Stimulated activated CD8-positive, alpha-beta memory T cell treated with anti-CD3 and anti-CD28 coated beads, Interleukin-7, amount 100 ng/mL, for 48 hours (primary cell): ENCODE results near the gene GCNT2.
"Not testable (repeated sequence)": the region's sequence is repeated elsewhere in the genome, so short reads cannot be mapped to it uniquely, and the experiment has no call there.

Source experiments
- DNase-seq, 2 donors: peaks; one replicate each; pipeline ENCODE4 v3.0.0-alpha.2; 2020; ENCODE audit warnings: low read depth in 1 of 2; ENCODE audit errors: extremely low read depth in 1 of 2

GCNT2 gene

DNA sequence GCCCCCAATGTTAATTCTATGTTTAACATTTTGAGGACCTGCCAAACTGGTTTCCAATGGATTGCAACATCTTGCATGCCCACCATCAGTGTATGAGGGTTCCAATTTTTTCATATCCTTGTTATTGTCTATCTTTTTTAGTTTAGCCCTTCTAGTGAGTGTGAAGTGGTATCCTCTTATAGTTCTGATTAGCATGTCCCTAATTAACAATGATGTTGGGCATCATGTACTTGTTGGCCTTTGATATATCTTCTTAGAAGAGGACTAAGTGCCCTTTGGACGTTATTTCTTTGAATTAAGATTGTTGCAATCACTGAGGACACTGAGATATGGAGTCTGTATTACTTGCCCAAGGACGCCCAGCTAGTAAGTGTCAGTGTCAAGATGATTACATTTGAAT is 22.3 kb downstream of the GCNT2 start:
- no peak for DNase-seq

DNA sequence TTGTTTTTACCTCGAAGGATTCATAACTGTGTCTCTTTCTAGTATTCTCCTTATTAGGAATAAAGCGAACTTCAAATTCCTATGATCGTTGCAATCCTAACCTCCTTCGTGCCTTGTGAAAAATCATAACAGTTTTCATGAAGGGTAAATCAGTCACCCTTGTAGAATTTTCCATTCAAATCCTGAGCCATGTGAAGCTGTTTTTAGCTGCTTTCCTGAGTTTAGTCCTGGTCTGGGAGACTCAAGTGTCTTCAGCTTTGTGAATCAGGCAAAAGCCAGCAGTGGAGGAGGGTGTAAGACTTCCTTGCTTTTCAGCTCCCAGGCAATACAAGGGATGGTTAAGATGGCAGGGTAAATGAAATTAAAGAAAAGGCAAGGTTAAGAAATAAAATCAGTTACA is 24.3 kb downstream of the GCNT2 start:
- DNase-seq = no peak

DNA sequence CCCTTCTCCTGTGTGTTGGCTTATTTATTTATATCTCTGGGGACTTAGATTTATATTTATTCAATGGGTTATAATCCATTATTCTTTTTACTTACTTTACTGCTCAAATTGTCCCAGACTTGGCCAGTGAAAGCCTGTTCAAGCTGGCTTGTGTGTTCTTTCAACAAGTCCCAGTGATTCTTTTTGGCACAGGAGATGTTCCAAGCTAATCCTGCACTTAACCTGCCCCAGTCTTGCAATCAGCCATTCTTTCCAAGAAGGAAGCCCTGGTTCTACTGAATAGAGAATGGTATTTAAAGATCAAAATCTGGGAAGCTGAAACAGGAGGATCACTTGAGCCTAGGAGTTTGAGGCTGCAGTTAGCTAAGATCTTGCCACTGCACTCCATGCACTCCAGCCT is 26.7 kb downstream of the GCNT2 start:
- DNase-seq = no peak

DNA sequence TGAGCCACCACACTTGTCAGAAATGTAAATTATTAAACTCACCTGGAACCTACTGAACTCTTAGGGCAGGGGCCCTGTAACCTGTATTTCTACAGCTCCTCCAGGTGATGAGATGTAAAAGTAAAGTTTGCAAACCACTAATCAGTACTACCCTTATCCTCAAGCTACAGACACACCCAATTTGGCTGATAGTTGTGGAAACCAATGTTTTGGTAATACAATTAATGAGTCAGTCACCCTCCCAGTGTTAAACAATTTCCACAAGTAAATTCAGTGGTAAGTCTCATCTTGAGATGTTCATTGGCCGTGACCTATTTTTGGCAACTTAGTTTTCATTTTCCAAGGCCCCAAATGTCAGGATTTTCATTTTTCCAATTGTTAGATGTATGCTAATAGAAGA is 29.6 kb downstream of the GCNT2 start:
- no peak for DNase-seq

DNA sequence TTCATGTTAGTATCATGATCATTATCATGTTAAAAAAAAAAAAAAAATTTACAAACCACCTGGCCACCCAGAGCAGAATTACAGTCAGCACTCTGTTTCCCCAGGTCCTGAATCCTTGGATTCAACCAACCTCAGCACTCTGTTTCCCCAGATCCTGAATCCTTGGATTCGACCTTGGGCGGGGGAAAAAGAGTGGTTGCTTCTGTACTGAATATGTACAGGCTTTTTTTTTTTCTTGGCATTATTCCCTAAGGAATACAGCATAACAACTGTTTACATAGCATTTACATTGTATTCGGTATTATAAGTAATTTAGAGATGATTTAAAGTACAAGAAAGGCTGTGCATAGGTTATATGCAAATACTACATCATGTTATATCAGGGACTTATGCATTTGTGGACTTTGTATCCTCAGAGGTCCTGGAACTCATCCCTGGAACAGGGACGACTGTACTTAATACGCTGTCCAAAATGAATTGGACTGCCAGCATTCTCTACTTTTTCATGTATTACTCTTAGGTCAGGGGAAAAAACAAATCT is 31.2 kb downstream of the GCNT2 start:
- no peak for DNase-seq

DNA sequence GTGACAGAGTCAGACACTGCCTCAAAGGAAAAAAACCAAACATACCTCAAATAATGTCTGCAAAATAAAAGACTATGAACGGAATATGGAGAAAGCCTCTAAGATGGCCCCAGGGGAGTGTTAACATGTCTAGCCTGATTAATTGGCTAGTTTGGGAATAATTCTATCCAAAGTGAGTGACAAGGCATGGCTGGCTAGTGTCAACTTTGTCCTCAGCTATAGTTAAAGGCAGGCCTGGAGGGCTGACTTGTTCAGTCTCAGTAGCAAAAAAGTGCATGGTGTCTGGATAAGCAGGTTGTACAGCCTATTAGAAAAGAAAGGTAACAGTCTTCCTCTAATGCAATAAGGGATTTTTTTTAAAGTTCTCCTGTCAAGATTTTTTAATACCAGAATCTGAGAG is 32.7 kb downstream of the GCNT2 start:
- DNase-seq = no peak

DNA sequence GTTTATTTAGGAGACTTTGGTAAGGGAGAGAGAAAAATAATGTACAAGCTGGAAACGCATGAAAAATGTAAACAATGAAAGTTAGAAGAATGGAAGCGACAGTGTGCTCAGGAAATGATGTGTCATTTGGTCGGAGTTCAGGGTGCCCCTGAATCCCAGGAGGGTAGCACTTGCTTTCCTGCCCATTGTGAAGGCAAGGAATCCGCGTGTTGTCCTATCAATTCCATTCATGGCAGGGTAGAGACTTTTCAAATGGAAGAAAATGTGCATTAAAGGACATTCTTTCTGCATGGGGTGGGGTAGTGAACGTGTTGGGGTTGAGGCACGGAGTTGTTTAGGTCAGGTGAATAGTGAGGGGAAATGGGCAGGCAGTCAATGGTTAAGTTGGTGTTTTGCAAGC is 33.7 kb downstream of the GCNT2 start:
- no peak for DNase-seq

DNA sequence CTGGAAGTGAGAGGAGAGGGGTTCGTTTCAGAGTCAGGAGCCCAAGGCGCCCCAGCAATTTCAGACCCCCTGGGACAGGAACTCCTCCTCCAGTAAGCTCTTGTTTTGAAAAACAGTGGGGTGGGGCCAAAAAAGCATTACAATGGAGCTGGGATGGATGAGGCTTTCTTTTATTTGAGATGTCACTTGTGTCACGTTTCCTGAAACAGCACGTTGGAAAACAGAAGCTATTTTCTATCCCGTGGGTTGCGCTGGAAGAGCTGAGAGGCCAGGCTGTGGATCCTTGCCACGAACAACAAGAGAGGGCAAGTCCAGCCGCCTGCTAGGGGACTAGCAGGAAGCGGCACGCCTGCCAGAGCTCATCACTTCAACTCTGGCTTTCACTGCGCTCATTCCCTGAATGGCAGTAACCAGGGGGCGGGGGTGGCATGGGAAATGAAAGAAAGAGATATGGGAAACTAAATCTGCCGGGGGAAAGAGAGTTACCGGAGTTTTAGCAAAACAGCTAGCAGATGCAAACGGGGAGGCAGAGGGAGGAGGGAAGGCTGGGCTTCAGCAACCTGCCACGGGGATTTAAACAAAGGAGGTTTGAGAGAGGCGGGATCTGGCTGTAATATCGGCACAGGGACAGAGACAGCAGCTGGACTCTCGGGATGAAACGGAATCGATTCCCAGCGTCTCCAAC is 34.6 kb downstream of the GCNT2 start:
- no peak for DNase-seq

DNA sequence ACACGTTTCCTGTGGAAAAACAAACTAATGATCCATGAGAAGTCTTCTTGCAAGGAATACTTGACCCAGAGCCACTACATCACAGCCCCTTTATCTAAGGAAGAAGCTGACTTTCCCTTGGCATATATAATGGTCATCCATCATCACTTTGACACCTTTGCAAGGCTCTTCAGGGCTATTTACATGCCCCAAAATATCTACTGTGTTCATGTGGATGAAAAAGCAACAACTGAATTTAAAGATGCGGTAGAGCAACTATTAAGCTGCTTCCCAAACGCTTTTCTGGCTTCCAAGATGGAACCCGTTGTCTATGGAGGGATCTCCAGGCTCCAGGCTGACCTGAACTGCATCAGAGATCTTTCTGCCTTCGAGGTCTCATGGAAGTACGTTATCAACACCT is 35.4 kb downstream of the GCNT2 start:
- DNase-seq = no peak

DNA sequence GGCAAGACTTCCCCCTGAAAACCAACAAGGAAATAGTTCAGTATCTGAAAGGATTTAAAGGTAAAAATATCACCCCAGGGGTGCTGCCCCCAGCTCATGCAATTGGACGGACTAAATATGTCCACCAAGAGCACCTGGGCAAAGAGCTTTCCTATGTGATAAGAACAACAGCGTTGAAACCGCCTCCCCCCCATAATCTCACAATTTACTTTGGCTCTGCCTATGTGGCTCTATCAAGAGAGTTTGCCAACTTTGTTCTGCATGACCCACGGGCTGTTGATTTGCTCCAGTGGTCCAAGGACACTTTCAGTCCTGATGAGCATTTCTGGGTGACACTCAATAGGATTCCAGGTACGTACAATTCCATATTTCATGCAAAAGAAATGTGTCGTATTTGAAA is 35.8 kb downstream of the GCNT2 start:
- no peak for DNase-seq

DNA sequence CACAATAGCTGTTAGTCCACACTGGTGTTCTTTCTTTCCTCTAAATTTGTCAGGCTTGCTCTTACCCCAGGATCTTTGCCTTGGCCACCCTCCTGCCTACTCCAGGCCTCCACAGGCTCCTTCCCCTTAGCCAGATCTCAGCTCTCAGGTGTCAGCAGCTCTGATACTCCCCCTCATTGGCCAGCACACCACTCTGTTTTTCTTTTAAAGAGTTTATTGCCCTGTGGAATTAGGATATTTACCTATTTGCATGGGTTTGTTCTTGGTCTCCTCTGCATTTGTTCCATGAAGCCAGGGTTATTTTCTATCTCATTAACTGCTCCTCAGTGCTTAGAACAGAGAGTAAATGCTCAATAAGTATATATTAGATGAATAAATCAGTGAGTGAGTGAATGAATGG is 36.8 kb downstream of the GCNT2 start:
- no peak for DNase-seq

DNA sequence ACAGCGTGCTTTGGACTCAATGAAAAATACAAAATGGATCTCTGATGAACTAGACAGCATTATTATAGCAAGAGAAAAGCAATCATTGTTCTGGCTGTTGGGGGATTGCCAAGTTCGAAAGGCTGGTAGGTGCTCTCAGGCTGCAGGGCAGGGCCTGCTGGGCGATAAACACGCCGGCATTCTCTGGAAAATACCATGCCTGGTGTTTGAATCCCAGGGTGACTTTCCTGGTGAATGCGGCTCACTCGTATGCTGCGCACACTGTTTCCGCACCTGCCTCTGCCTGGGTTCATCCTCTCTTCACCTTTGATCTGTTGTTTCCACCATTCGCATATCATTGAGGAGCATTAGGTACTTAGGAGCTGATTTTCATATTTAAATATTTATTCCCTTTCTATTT is 37.4 kb downstream of the GCNT2 start:
- no peak for DNase-seq

DNA sequence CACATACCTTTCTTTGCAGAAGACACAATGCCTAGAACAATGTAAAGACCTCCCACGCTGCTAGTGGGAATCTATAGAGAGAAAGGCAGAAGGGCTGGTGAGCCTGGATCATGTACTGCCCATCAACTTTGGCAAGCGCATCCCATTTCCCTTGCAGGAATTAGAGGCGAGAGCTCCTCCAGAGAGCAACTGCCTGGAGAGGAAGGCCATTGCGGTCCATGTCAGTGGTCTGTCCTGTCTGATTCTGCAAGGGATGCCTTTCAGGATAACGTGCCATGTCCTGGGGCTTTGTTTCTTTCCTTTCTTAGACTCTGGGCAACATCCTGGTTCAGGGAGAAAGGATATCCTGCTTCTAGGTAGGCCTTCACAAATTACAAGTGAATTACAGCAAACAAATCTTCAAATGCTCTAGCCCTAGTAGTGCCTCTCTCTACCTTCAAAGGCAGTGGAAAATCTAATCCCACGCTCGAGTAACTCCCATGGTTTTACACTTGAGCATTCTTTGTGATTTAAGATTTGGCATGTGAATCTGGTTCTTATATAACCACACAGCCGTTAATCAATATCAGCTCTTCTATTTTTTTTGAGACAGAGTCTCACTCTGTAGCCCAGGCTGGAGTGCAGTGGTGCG is 38.5 kb downstream of the GCNT2 start:
- DNase-seq = no peak

DNA sequence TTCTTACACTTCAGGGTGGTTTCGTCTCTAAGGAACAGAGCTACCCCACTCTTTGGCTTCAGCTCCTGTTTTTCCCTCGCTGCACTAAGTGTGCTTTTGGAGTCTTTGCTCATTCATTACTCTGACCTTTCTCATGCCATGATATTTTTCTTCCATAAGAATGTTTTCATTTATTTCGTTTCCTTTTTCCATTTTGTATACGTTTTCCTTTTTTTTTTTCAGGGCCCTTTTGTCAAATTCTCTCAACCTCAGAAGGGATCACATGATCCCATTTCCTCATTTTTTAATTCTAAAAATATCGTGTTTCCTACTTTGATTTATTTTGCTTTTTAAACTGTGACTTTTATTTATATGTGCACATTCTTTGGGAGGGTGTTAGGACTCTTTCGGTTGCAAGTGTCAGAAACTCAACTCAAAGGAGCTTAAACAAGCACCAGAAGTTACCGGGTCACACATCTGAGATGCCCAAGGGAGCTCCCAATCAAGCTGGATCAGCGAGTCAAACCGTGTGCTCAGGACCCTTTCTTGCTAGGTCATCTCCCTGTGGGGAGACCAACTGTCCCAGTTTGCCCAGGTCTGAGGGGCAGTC is 40.6 kb downstream of the GCNT2 start:
- DNase-seq = no peak

DNA sequence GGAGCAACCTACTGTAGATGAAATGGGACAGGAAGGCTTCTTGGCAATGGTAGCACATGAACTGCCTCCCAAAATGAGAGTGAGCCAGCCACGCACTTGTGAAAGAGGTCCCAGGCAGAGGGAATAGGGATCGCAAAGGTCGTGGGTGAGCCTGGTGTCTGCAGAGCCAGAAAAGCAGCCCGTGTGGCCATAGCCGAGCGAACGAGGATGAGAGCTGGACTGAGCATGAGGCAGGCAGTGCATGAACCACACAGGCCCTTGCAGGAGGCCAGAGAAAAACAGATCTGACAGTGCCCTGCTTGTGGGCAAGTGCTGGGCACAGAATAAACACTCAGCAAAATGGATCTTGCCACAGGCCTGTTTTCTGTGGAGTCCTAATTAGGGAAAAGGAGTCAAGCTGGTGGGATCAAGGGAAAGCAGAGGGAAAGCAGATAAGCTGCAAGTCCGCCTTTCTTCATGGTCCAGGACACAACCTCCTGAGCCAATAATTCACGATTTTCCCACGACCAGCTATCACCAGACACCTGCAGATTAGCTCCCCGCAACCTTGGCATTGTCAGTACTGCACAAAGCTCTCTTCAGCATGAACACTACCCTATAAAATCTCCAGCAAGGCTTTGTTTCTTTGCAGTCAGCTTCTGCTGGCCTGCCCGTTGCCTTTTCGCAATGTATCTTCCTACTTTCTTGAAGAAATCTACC is 44.0 kb downstream of the GCNT2 start:
- DNase-seq = no peak

DNA sequence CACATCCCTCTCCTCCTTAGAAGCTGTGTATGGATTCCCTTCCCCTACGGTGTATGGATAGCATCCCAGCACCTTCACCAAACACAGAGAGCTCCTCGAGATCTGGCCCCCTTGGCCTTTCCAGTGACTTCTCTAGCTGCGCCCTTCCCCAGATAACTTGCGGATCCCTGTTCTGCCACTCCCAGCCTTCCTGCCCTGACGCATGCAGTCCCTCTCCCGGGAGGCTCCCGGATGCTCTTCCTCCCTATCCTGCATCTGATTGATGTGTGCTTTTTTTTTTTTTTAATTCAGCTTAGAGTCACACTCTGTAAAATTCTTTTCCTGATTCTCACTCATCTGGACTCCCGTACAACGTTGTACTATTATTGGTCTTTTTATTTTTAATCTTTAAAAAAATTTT is 44.8 kb downstream of the GCNT2 start:
- no peak for DNase-seq

DNA sequence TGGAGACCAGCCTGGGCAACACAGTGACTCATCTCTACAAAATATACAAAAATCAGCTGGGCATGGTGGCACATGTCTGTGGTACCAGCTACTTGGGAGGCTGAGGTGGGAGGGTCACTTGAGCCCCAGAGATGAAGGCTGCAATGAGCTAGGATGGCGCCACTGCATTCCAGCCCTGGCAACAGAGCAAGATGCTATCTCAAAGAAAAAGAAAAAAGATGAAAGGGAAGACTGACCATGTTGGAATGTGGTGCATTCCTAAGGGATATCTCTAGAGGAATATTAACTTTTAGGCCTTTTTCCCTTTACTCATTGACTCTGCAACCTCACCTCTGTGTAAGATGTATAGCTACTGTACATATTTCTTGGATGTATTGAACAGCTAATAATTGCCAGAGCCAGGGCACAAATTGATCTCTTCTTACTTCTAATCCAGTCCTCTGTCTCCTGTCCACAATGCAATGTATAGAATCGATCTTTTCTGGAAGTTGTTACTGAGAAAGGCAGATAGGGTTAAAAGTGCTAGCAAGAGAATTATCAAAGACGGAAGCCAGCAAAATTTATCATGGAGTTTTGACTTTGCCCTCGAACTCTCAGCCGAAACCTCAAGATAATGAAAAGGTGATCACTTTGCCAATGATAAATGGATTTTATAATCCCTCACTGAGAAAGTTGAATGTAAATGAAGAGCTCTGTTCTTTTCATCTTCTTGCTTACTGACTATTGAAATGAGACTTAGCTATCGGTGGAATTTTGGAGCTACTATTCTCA is 46.3 kb downstream of the GCNT2 start:
- DNase-seq = no peak

DNA sequence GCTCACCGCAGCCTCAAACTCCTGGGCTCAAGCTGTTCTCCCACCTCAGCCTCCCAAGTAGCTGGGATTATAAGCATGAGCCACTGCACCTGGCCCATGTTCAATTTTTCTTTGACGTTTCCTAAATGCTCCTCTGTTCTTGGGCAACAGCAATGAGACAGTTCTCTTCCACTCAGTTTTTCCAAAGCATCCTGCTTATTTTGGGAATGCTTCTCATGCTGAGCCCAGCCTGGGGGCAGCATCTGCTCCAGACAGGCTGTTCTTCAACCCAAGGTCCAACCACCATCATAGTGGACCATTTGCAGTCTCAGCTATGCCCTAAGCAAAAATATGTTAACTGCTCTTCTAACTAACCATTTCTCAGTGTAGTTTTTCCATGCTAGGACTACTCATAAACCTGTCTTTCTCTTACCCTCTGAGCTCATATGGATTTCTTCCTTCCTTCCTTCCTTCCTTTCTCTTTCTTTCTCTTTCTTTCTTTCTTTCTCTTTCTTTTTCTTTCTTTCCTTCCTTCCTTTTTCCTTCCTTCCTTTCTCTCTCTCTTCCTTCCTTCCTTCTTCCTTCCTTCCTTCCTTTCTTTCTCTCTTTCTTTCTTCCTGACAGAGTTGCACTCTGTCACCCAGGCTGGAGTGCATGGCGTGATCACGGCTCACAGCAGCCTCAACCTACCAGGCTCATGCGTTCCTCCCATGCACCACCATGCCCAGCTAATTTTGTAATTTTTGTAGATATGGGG is 48.4 kb downstream of the GCNT2 start:
- no peak for DNase-seq

DNA sequence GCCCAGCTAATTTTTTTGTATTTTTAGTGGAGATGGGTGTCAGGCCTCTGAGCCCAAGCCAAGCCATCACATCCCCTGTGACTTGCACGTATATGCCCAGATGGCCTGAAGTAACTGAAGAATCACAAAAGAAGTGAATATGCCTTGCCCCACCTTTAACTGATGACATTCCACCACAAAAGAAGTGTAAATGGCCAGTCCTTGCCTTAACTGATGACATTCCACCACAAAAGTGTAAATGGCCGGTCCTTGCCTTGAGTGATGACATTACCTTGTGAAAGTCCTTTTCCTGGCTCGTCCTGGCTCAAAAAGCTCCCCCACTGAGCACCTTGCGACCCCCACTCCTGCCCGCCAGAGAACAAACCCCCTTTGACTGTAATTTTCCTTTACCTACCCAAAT is 54.4 kb downstream of the GCNT2 start:
- not testable (repeated sequence) for DNase-seq

DNA sequence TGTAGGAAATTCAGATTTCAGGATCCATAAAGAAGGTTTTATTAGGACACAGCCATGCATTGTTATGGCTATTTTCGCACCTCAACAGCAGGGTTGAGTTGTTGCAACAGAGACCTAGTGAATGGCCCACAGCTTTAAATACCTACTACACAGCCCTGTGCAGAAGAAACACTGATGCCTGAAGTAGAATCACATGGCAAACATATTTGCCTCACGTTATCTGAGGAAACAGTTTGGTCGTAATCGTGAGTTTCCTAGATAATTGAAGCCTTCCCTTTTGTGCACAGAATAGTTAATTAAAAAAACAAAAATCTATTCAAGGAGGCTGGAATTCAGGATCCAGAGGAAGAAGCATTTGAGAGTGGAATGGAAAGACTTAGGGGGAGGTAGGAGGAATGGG is 55.1 kb downstream of the GCNT2 start:
- no peak for DNase-seq
